PC-3 (cell line): ENCODE results near the gene TMEM219. TPM values are rescaled to one million over a fixed set of nuclear protein-coding genes. Genes with fewer than 3 reads are reported as not detected.

ENCODE experiments used
- ATAC-seq: fragments of 200-7000 bp; cut with Tn5 transposase; 2 replicates; pipeline ENCODE4 v1.9.1; 2020; ENCODE audit warnings: mild to moderate bottlenecking, moderate library complexity
- BruUV-seq: library from RNA; stranded (reverse); fragments of 400-500 nt; replicated peaks from 2 replicates; lab custom pipeline; 2021; lab: Mats Ljungman, UMichigan
- CTCF ChIA-PET: fragments of 300-600 bp; sonication (Branson Sonifier 250); formaldehyde crosslinking; loops from one replicate; lab custom pipeline; 2022; ENCODE audit warnings: antibody characterized with exemption; lab: Charles Lee
- POLR2A ChIA-PET: fragments of 300-600 bp; sonication (Branson Sonifier 250); formaldehyde crosslinking; loops from one replicate; lab custom pipeline; 2022; ENCODE audit warnings: antibody characterized with exemption; ENCODE audit not compliant: unreplicated experiment; lab: Charles Lee
- DNase-seq: peaks from one replicate; pipeline ENCODE4 v3.0.0-alpha.2; 2015
- H2AFZ ChIP-seq: fragments of 300-600 bp; sonication (generic); 2 replicates; pipeline ENCODE4 v1.6.0; 2016; ENCODE audit warnings: antibody characterized with exemption, low read length
- H3F3A ChIP-seq: fragments of 300-600 bp; sonication (generic); one replicate; pipeline ENCODE4 v1.6.0; 2017; ENCODE audit warnings: antibody characterized with exemption, low read length, control low read depth, mild to moderate bottlenecking; ENCODE audit not compliant: unreplicated experiment
- H3K27ac ChIP-seq: fragments of 300-600 bp; sonication (generic); 2 replicates; pipeline ENCODE4 v1.5.1; 2016; ENCODE audit warnings: mild to moderate bottlenecking, low read length
- H3K27me3 ChIP-seq: fragments of 300-600 bp; sonication (generic); 2 replicates; pipeline ENCODE4 v1.6.1; 2016; ENCODE audit warnings: low read length, mixed read lengths
- H3K36me3 ChIP-seq: fragments of 300-600 bp; sonication (generic); 2 replicates; pipeline ENCODE4 v1.6.1; 2016; ENCODE audit warnings: low read depth, mixed run types, low read length, mixed read lengths
- H3K4me1 ChIP-seq: fragments of 300-600 bp; sonication (generic); 2 replicates; pipeline ENCODE4 v1.5.1; 2016; ENCODE audit warnings: low read length; ENCODE audit not compliant: insufficient read depth
- H3K4me2 ChIP-seq: fragments of 300-600 bp; sonication (generic); 2 replicates; pipeline ENCODE4 v1.6.0; 2016; ENCODE audit warnings: low read length
- H3K4me3 ChIP-seq: fragments of 300-600 bp; sonication (generic); 2 replicates; pipeline ENCODE4 v1.5.1; 2016; ENCODE audit warnings: mild to moderate bottlenecking, low read length, mixed read lengths
- H3K79me2 ChIP-seq: fragments of 300-600 bp; sonication (generic); 2 replicates; pipeline ENCODE4 v1.6.1; 2017; ENCODE audit warnings: low read length, mixed read lengths
- H3K9ac ChIP-seq: fragments of 300-600 bp; sonication (generic); 2 replicates; pipeline ENCODE4 v1.6.0; 2016; ENCODE audit warnings: mild to moderate bottlenecking, low read length
- H3K9me2 ChIP-seq: fragments of 300-600 bp; sonication (generic); replicated peaks from 2 replicates; pipeline ENCODE4 v1.6.1; 2016; ENCODE audit warnings: mixed run types, low read length, mixed read lengths
- H3K9me3 ChIP-seq: fragments of 300-600 bp; sonication (generic); 2 replicates; pipeline ENCODE4 v1.6.1; 2016; ENCODE audit warnings: low read length, mixed read lengths
- H4K20me1 ChIP-seq: fragments of 300-600 bp; sonication (generic); 2 replicates; pipeline ENCODE4 v1.6.1; 2016; ENCODE audit warnings: low read length, mixed read lengths
- EZH2 ChIP-seq: fragments of 300-600 bp; sonication (generic); IDR thresholded peaks from one replicate; pipeline ENCODE4 v1.6.1; 2017; ENCODE audit warnings: antibody characterized with exemption, mild to moderate bottlenecking, low read length; ENCODE audit not compliant: unreplicated experiment
- EZH2phosphoT487 ChIP-seq: fragments of 300-600 bp; sonication (generic); IDR thresholded peaks from 2 replicates; pipeline ENCODE4 v1.6.1; 2018; ENCODE audit warnings: mild to moderate bottlenecking, antibody characterized with exemption, low read length, borderline replicate concordance
- intact Hi-C: fragments of 100-400 bp; cut with micrococcal nuclease; formaldehyde crosslinking; loops from 2 replicates; pipeline ENCODE4 v1.9.0; 2023
- total RNA-seq: library from RNA; depleted of rRNA; stranded (reverse); fragments of >200 nt; gene quantifications from 2 replicates; pipeline ENCODE4 v1.2.3, GENCODE V29; 2014
- TF ChIP-seq, protein P1 (sequence below): fragments of 300-600 bp; sonication (generic); conservative IDR thresholded peaks from 2 replicates; pipeline ENCODE4 v1.5.1; 2017; ENCODE audit warnings: antibody characterized with exemption, low read depth, mild to moderate bottlenecking, low read length

Gene TMEM219
- total RNA-seq, 1 experiment from 2014 or later = 60.9 TPM

DNA sequence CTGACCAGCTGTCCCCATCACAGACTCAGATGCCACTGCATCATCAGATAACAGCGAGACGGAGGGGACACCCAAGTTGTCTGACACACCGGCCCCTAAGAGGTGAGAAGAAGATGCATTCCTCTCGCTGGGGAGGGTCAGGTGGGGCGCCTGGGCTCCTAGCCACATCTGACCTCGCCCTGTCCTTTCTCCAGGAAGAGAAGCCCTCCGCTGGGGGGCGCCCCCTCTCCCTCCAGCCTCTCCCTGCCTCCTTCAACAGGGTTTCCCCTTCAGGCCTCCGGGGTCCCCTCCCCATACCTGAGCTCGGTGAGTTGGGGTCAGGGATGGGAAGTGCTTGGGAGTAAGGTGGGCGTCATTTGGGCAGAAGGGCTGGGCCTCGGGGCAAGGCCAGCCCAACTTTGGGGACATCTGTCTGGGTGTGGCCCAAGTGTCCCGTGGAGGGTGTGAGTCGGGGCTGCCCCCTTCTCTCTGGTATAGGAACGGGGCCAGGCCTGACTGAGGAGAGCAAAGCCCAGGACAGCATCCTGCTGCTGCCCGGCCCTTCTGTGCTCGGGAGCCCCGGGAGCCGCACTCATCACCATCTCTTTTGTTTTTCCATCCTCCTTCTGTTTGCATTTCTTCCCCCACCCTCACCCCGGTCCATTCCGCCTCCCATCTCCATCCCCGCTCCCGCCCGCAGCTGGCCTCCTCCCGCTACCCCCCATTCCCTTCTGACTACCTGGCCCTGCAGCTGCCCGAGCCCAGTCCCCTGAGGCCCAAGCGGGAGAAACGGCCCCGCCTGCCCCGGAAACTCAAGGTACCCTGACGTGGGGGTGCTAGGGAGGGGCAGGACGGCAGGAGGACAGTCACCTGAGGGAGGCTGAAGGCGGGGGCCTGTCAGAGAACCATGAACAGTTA is 39.1 kb downstream of the TMEM219 start:
- Histone ChIP-seq H3K4me2 (no peak overlapping the region), H3K27me3 (no peaks in the 10 kb centered on the region), H3K27ac (no peak overlapping the region), H3K9ac (no peak overlapping the region), H3K9me2 (no peaks in the 10 kb centered on the region), H3K9me3 (no peaks in the 10 kb centered on the region), H3K4me1 (peaks cover 5% of the 10 kb centered on the region; the same call in 1 of the 2 replicates), H3F3A (no peaks in the 10 kb centered on the region), H4K20me1 (no peaks in the 10 kb centered on the region), H3K36me3 (no peaks in the 10 kb centered on the region), H2AFZ (no peak overlapping the region), H3K79me2 (peaks cover 12% of the 10 kb centered on the region), H3K4me3 (no peak overlapping the region)
- TF ChIP-seq EZH2 (no peak), EZH2phosphoT487 (no peak)
- TF ChIP-seq, protein P1, sequence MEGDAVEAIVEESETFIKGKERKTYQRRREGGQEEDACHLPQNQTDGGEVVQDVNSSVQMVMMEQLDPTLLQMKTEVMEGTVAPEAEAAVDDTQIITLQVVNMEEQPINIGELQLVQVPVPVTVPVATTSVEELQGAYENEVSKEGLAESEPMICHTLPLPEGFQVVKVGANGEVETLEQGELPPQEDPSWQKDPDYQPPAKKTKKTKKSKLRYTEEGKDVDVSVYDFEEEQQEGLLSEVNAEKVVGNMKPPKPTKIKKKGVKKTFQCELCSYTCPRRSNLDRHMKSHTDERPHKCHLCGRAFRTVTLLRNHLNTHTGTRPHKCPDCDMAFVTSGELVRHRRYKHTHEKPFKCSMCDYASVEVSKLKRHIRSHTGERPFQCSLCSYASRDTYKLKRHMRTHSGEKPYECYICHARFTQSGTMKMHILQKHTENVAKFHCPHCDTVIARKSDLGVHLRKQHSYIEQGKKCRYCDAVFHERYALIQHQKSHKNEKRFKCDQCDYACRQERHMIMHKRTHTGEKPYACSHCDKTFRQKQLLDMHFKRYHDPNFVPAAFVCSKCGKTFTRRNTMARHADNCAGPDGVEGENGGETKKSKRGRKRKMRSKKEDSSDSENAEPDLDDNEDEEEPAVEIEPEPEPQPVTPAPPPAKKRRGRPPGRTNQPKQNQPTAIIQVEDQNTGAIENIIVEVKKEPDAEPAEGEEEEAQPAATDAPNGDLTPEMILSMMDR = no peak
- BruUV-seq = no TSS peak
- ChIA-PET POLR2A (no interaction called here), CTCF (no interaction called here)
- ATAC-seq = no peak
- no peak for DNase-seq
- intact Hi-C loops = no loop called here

DNA sequence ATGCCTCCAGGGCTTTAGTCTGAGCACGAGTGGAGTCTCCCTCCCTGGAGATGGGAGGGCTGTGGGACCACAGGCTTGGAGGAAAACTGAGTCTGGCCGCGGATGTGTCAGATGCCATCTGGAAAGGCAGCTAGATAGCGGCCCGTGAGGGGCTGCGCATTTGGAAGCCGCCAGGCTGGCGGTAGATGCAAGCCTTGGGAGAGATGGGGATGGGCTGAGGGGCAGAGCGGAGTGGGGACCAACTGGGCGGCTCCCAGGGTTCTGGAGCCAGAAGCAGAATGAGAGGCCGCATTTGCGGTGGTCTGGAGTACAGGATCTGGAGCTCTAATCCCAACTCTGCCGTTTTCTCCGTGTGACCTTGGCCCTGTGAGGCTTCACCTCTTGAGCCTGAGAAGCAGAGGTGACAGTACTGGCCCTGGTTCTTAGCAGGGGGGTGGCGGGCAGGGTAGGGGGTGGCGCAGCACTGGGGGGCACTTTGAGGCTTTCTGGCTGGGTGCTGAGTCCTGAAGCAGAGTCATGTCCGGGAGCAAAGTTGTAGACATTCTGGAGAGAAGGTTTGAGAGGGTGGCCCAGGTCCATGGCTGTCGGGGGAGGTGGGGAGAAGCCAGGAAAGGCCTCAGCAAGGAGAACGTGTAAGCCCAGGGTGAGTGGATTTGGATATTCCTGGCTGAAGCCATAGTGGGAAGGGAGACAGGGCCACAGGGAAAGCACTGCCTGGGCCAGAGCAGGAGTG is 40.9 kb downstream of the TMEM219 start:
- no peak overlapping the region for H2AFZ ChIP-seq
- CTCF ChIA-PET = no interaction called here

More for the DNA sequence above, 40.9 kb downstream of the TMEM219 start:
- no peak for ATAC-seq
- Histone ChIP-seq H3K4me2 (no peak overlapping the region), H3F3A (no peaks in the 10 kb centered on the region), H3K4me3 (no peak overlapping the region), H3K36me3 (no peaks in the 10 kb centered on the region), H3K9me3 (no peaks in the 10 kb centered on the region), H3K79me2 (no peaks in the 10 kb centered on the region), H3K9ac (no peak overlapping the region), H3K4me1 (no peaks in the 10 kb centered on the region), H3K27me3 (no peaks in the 10 kb centered on the region), H4K20me1 (no peaks in the 10 kb centered on the region), H3K9me2 (no peaks in the 10 kb centered on the region), H3K27ac (no peak overlapping the region)
- intact Hi-C loops = no loop called here
- POLR2A ChIA-PET = no interaction called here
- TF ChIP-seq EZH2phosphoT487 (no peak), EZH2 (no peak)
- TF ChIP-seq, protein P1 = no peak
- no TSS peak for BruUV-seq
- no peak for DNase-seq
